ENCODE data around the gene TNFSF12.

The TNFSF12 gene

DNA sequence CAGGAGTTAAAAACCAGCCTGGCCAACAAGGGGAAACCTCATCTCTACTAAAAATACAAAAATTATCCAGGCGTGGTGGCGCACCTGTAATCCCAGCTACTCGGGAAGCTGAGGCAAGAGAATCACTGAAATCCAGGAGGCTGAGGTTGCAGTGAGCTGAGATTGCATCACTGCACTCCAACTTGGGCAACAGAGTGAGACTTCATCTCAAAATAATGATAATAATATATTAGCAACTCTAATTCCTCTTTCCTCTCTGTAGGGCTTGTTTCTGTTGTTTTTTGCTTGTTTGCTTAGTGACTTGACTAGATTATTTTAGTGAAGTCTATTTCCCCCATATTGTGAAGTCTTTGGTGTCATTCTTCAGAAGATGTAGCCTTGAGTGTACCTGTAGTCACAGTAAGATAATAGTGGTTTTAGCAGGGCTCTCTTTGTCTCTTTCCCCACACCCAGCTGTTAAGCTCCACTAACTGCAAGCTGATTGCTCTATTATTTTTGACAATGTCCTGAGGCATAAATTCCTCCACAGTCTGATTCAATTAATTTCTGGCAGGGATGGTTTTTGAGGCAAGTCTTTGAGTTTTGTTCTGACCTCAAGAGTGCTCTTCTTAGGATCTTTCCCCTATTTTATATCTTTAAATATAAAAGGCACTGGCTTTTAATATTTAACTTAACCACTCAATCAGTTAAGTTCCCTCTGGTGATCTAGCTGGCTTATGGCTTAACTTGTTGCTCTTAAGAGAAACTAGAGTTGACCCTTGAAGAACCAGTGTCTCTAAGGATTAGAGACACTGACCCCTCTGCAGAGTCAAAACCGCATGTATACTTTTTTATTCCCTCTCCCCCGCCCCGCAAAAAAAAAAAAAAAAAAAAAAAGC lies 18.6 kb upstream of the TNFSF12 start:
- Mint-ChIP-seq H3K27ac (no peak overlapping the region), H3K9me3 (peaks cover 47% of the 10 kb centered on the region), H3K36me3 (ENCODE audit: low read depth) (peaks cover 11% of the 10 kb centered on the region), H3K4me3 (no peak overlapping the region), H3K4me1 (no peaks in the 10 kb centered on the region), H3K27me3 (ENCODE audit: low read depth, poor library complexity) (peaks cover 16% of the 10 kb centered on the region)
- TF ChIP-seq CTCF (IDR thresholded peaks at IDR 0.05), result no peak
- no peak for DNase-seq

- Mint-ChIP-seq H3K27ac (no peak overlapping the region), H3K27me3 (ENCODE audit: low read depth, poor library complexity) (peaks cover 15% of the 10 kb centered on the region), H3K36me3 (ENCODE audit: low read depth) (peaks cover 5% of the 10 kb centered on the region), H3K4me1 (no peaks in the 10 kb centered on the region), H3K4me3 (no peak overlapping the region), H3K9me3 (peaks cover 31% of the 10 kb centered on the region)
- TF ChIP-seq CTCF (IDR thresholded peaks at IDR 0.05), result no peak
- DNase-seq, result no peak
Measured at GRCh38 chr17:7538050-7538449, 10.8 kb upstream of the TNFSF12 start.

- Mint-ChIP-seq H3K4me1 (no peaks in the 10 kb centered on the region), H3K27ac (no peak overlapping the region), H3K36me3 (ENCODE audit: low read depth) (peaks cover 5% of the 10 kb centered on the region), H3K4me3 (no peak overlapping the region), H3K27me3 (ENCODE audit: low read depth, poor library complexity) (peaks cover 25% of the 10 kb centered on the region), H3K9me3 (peaks cover 31% of the 10 kb centered on the region)
- no peak for TF ChIP-seq CTCF (IDR thresholded peaks at IDR 0.05)
- no peak for DNase-seq
Measured at GRCh38 chr17:7538891-7539545, 9.8 kb upstream of the TNFSF12 start.

- TF ChIP-seq CTCF (IDR thresholded peaks at IDR 0.05), result no peak
- Mint-ChIP-seq H3K27ac (no peak overlapping the region), H3K4me1 (no peaks in the 10 kb centered on the region), H3K27me3 (ENCODE audit: low read depth, poor library complexity) (peaks cover 36% of the 10 kb centered on the region), H3K36me3 (ENCODE audit: low read depth) (peaks cover 5% of the 10 kb centered on the region), H3K4me3 (no peak overlapping the region), H3K9me3 (peaks cover 26% of the 10 kb centered on the region)
- DNase-seq, result no peak
Measured at GRCh38 chr17:7541074-7541621, 7.7 kb upstream of the TNFSF12 start.

GRCh38 chr17:7544911-7545310 lies 3.9 kb upstream of the TNFSF12 start:
- no peak for TF ChIP-seq CTCF (IDR thresholded peaks at IDR 0.05)
- no peaks in the 10 kb centered on the region for H3K9me3 Mint-ChIP-seq
- H3K27ac Mint-ChIP-seq, result no peak overlapping the region
- peaks cover 57% of the 10 kb centered on the region for H3K27me3 Mint-ChIP-seq (ENCODE audit: low read depth, poor library complexity)
- no peak overlapping the region for H3K4me3 Mint-ChIP-seq
- H3K4me1 Mint-ChIP-seq, result peaks cover 12% of the 10 kb centered on the region
- no peaks in the 10 kb centered on the region for H3K36me3 Mint-ChIP-seq (ENCODE audit: low read depth)
- no peak for DNase-seq

All from nephron progenitor cell (in vitro differentiated cells).